Sigmoid colon (tissue), 7 donors: ENCODE results near the gene EFNA2. TPM values are rescaled to one million over a fixed set of nuclear protein-coding genes. Genes with fewer than 3 reads are reported as not detected.

Experiments used
- DNase-seq: peaks from one replicate; pipeline ENCODE4 v3.0.0-alpha.2; 2019
- H3K27ac ChIP-seq, 4 donors: fragments of 200-600 bp; sonication (generic); one replicate each; pipeline ENCODE4 v1.5.1; 2016 to 2019; ENCODE audit warnings: mild to moderate bottlenecking in 1 of 4
- H3K27me3 ChIP-seq, 3 donors: fragments of 200-600 bp; sonication (generic); one replicate each; pipeline ENCODE4 v1.5.1; 2019; ENCODE audit warnings: mild to moderate bottlenecking in 1 of 3
- H3K36me3 ChIP-seq, 4 donors: fragments of 200-600 bp; sonication (generic); one replicate each; pipeline ENCODE4 v1.5.1; 2016 to 2019
- H3K4me1 ChIP-seq, 4 donors: fragments of 200-600 bp; sonication (generic); one replicate each; pipeline ENCODE4 v1.5.1; 2017 to 2019
- H3K4me3 ChIP-seq, 4 donors: fragments of 200-600 bp; sonication (generic); one replicate each; pipeline ENCODE4 v1.5.1; 2017 to 2019; ENCODE audit warnings: mild to moderate bottlenecking in 2 of 4, moderate library complexity in 1 of 4
- H3K9me3 ChIP-seq, 4 donors: fragments of 200-600 bp in 3 of 4; sonication (generic) in 3 of 4; one replicate each; pipeline versions ENCODE4 v1.5.1 to v1.6.1; 2013 to 2019
- EP300 ChIP-seq, 4 donors: sonication (generic); formaldehyde crosslinking; IDR thresholded peaks; one replicate each; pipeline ENCODE4 v1.6.1; 2017; ENCODE audit warnings: antibody characterized with exemption in 4 of 4
- POLR2A ChIP-seq, 2 donors: fragments of 450-650 bp; IDR thresholded peaks; one replicate each; pipeline ENCODE4 v1.6.1; 2016; ENCODE audit warnings: antibody characterized with exemption in 2 of 2, mild to moderate bottlenecking in 2 of 2, moderate library complexity in 2 of 2
- POLR2AphosphoS5 ChIP-seq, 4 donors: sonication (generic); formaldehyde crosslinking; IDR thresholded peaks; one replicate each; pipeline ENCODE4 v1.6.1; 2017; ENCODE audit warnings: antibody characterized with exemption in 4 of 4
- WGBS, 2 donors: extraction: QIAGEN DNeasy Blood & Tissue Kit; methylation state at CpG; one replicate each; pipeline ENCODE4 v1.1.7; 2013; 5-methylcytosine and 5-hydroxymethylcytosine counted together
- intact Hi-C: fragments of 100-400 bp; cut with DNase I; formaldehyde crosslinking; loops from one replicate; pipeline ENCODE4 v1.15.1; 2023
- polyA plus RNA-seq, 3 donors: library from polyadenylated mRNA; stranded (reverse); fragments of 200-250 nt; gene quantifications; one replicate each; pipeline ENCODE4 v1.2.3, GENCODE V29; 2013
- total RNA-seq, 4 donors: library from RNA; depleted of rRNA; stranded (reverse); fragments of >200 nt; gene quantifications; one replicate each; pipeline ENCODE4 v1.1.0, GENCODE V29; 2016
- TF ChIP-seq, protein P1 (sequence below), 4 experiments: fragments of 450-650 bp in 3 of 4; fragments of 200-600 bp in 1 of 4; IDR thresholded peaks; one replicate each; pipeline ENCODE4 v1.5.1; 2016 to 2019; ENCODE audit warnings: antibody characterized with exemption in 4 of 4, mild to moderate bottlenecking in 3 of 4, moderate library complexity in 2 of 4
- donor health status: healthy with polysubstance abuse.
- donor health status: Bipolar disorder and iron deficiency.
- donor health status: healthy.

The EFNA2 gene
- total and polyA plus RNA-seq, 7 donors: 23.4 to 40.6 (median 25.2) TPM; not detected in 4

DNA sequence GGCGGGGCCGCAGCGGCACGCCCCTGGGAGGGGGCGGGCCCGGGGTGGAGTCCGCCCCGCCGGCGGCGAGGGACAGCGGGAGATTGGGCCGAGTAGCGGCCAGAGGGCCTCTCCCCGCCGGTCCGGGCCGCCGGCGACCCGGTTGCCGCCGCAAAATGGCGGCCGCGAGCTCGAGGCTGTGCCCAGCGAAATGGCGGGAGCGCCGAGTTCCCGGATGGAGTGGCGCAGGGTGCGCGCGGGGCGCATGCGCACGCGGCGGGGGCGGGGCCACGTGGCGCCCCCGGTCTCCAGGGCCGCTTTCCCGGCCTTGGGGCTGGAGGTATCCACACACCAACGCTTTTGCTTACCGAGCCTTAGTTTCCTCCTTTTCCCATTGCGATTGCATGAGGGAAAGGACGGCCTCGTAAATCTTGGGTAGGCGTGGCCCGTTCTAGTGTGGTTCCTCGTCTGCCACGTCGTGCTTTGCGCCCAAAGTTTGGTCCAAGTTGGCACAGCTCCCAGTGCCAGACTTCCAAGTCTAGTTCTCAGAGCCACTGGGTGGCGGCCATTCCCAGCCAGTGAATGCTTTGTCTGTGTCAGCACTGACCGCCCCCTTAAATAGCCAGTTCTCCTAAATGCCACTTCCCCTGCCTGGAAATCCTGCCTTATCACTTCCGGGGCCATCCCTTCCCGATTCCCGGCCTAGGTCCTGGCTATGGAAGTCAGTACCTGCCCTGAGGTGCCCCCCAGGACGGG is 16.0 kb upstream of the EFNA2 start:
- Histone ChIP-seq H3K27me3 (no peaks in the 10 kb centered on the region), H3K9me3 (no peaks in the 10 kb centered on the region), H3K4me1 (peaks cover 0 to 90% (median 87%) of the 10 kb centered on the region in 4 donors), H3K27ac (peak overlapping the region; percentile 94 to 100 (median 97)), H3K36me3 (peaks cover 32 to 39% (median 37%) of the 10 kb centered on the region in 4 donors), H3K4me3 (peak overlapping the region; percentile 38 to 94 (median 74))
- 0 to 1% methylated on average over 64 of the region's 64 CpGs for WGBS, 2 donors
- DNase-seq: peak; percentile 95
- no peak for TF ChIP-seq POLR2A (IDR thresholded peaks at IDR 0.05)
- TF ChIP-seq POLR2AphosphoS5 (IDR thresholded peaks at IDR 0.05): peak; percentile 8 to 68 (median 46)
- intact Hi-C loops: loop anchor here (10.0 kb wide), 1 partner anchor 695 kb away; the partner anchor contains the start of gene BSG

DNA sequence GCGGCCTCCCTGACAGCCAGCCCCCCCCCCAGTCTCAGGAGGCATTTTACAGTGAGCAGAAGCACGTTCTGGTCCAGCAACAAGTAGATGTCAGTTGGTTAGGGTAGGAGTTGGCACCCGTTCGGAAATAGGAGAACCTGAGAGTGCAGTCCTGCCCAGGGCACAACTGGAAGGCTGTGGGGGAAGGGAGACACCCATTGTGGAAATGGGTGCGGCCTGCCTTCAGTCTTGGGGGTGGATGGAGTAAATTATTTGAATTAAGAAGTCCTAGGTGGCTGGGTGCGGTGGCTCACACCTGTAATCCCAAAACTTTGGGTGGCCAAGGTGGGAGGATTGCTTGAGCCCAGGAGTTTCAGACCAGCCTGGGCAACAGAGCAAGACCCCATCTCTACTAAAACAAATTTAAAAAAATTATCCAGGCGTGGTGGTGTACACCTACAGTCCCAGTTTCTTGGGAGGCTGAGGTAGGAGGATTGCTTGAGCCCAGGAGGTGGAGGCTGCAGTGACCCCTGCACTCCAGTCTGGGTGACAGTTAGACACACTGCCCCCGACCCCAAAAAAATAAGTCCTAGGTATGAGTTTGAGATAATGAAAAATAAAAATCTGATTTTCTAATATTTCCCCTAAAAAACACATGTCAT is 15.3 kb upstream of the EFNA2 start:
- DNase-seq: no peak
- Histone ChIP-seq H3K4me1 (peaks cover 0 to 90% (median 88%) of the 10 kb centered on the region in 4 donors), H3K36me3 (peaks cover 35 to 42% (median 41%) of the 10 kb centered on the region in 4 donors), H3K4me3 (peak overlapping the region; percentile 38 to 94 (median 74)), H3K27me3 (no peaks in the 10 kb centered on the region), H3K9me3 (no peaks in the 10 kb centered on the region), H3K27ac (peak overlapping the region; percentile 94 to 100 (median 97))
- no peak for TF ChIP-seq POLR2A (IDR thresholded peaks at IDR 0.05)
- TF ChIP-seq EP300 (IDR thresholded peaks at IDR 0.05): peak in 1 of 4 donors; percentile 40
- WGBS, 2 donors: 9 to 25% methylated on average over 8 of the region's 8 CpGs
- intact Hi-C loops: no loop called here

DNA sequence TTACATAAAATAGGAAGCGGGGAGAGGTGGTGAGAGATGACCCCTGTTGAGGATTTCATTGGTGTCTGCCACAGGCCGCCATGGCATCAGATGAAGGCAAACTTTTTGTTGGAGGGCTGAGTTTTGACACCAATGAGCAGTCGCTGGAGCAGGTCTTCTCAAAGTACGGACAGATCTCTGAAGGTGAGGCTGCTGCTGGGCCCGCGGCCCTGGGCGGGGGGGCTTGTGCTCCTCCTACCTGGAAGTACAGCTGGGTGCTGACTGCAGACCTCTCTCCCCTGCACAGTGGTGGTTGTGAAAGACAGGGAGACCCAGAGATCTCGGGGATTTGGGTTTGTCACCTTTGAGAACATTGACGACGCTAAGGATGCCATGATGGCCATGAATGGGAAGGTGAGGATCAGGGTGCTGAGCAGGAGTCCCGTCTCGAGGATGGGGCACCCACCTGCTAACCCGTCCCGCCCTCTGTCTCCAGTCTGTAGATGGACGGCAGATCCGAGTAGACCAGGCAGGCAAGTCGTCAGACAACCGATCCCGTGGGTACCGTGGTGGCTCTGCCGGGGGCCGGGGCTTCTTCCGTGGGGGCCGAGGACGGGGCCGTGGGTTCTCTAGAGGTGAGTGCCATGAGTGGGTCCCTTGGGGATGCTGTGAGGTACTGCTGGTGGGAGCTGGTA is 14.7 kb upstream of the EFNA2 start:
- TF ChIP-seq EP300 (IDR thresholded peaks at IDR 0.05) (no peak), POLR2AphosphoS5 (IDR thresholded peaks at IDR 0.05) (no peak), POLR2A (IDR thresholded peaks at IDR 0.05) (no peak)
- TF ChIP-seq, protein P1, sequence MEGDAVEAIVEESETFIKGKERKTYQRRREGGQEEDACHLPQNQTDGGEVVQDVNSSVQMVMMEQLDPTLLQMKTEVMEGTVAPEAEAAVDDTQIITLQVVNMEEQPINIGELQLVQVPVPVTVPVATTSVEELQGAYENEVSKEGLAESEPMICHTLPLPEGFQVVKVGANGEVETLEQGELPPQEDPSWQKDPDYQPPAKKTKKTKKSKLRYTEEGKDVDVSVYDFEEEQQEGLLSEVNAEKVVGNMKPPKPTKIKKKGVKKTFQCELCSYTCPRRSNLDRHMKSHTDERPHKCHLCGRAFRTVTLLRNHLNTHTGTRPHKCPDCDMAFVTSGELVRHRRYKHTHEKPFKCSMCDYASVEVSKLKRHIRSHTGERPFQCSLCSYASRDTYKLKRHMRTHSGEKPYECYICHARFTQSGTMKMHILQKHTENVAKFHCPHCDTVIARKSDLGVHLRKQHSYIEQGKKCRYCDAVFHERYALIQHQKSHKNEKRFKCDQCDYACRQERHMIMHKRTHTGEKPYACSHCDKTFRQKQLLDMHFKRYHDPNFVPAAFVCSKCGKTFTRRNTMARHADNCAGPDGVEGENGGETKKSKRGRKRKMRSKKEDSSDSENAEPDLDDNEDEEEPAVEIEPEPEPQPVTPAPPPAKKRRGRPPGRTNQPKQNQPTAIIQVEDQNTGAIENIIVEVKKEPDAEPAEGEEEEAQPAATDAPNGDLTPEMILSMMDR (IDR thresholded peaks at IDR 0.05): no peak
- Histone ChIP-seq H3K4me1 (peaks cover 0 to 85% (median 83%) of the 10 kb centered on the region in 4 donors), H3K36me3 (peaks cover 35 to 42% (median 41%) of the 10 kb centered on the region in 4 donors), H3K9me3 (no peaks in the 10 kb centered on the region), H3K27ac (peak overlapping the region; percentile 94 to 100 (median 97)), H3K27me3 (no peaks in the 10 kb centered on the region), H3K4me3 (peak overlapping the region; percentile 9 to 94 (median 74))
- 51 to 73% methylated on average over 26 of the region's 26 CpGs for WGBS, 2 donors
- intact Hi-C loops: no loop called here
- no peak for DNase-seq

DNA sequence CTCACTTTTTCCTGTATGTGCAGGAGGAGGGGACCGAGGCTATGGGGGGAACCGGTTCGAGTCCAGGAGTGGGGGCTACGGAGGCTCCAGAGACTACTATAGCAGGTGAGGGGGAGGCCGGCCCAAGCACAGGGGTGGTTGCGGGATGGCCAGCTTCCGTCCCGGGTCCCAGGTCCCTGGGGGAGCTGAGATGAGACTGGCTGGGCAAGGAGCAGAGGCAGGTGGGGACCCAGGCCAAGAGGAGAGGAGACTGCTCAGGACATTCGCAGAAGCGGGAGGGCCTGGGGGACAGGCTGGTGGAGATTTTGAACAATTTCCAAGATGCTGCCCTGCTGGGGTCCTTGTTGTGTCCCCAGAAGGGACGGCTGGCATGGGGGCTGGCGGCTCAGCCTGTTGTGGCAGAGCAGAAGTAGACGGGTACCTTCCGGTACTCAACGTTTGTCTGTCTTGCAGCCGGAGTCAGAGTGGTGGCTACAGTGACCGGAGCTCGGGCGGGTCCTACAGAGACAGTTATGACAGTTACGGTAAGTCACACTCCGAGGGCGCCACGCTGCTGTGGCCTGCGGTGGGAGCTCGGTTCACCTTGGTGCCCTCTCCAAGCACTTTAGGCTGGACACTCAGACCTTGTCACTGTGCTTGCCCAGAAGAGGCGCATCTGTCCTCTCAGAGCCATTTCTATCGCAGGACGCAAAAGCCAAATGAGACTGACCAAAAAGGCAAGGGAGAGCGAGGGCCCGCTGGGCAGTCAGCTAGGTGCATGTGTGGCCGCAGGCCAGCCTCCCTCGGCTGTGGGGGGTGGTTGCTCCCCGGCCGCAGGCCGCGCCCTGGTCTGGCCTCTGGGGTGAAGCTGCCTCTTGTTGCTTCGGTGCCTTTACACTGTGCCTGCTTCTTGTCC is 13.9 kb upstream of the EFNA2 start:
- Histone ChIP-seq H3K27me3 (no peaks in the 10 kb centered on the region), H3K27ac (peak overlapping the region; percentile 94 to 100 (median 97)), H3K9me3 (no peaks in the 10 kb centered on the region), H3K36me3 (peaks cover 35 to 42% (median 41%) of the 10 kb centered on the region in 4 donors), H3K4me3 (peak overlapping the region; percentile 9 to 94 (median 74)), H3K4me1 (peaks cover 0 to 85% (median 83%) of the 10 kb centered on the region in 4 donors)
- DNase-seq: peak; percentile 74
- TF ChIP-seq POLR2AphosphoS5 (IDR thresholded peaks at IDR 0.05) (no peak), EP300 (IDR thresholded peaks at IDR 0.05) (no peak), POLR2A (IDR thresholded peaks at IDR 0.05) (no peak)
- TF ChIP-seq, protein P1 (IDR thresholded peaks at IDR 0.05): no peak
- 76 to 84% methylated on average over 37 of the region's 37 CpGs for WGBS, 2 donors
- intact Hi-C loops: no loop called here
